Measurements from ENCODE around the gene CCL19.
"Not testable (repeated sequence)": the region's sequence is repeated elsewhere in the genome, so short reads cannot be mapped to it uniquely, and the experiment has no call there.

The CCL19 gene

GRCh38 chr9:34690983-34691935 lies at the start of gene CCL19:
TSS of gene CCL19 (minus strand) at chr9:34691276. CDS start at chr9:34691139, 137 bp downstream.
- no peak within 1 kb of the TSS for H3K4me3 ChIP-seq (ENCODE audit: low read length)
- no peak for TF ChIP-seq CTCF (conservative IDR thresholded peaks at IDR 0.05; ENCODE audit: low read depth, low read length)
- DNase-seq (ENCODE audit: low read depth): no peak

GRCh38 chr9:34740176-34740575 lies 49.1 kb upstream of the CCL19 start:
- DNase-seq (ENCODE audit: low read depth): not testable (repeated sequence)

GRCh38 chr9:34737677-34738260 lies 46.7 kb upstream of the CCL19 start:
- no peak for DNase-seq (ENCODE audit: low read depth)

More at GRCh38 chr9:34740176-34740575, 49.1 kb upstream of the CCL19 start:
- H3K4me3 ChIP-seq (ENCODE audit: low read length): not testable (repeated sequence)

GRCh38 chr9:34734720-34735119 lies 43.6 kb upstream of the CCL19 start:
- DNase-seq (ENCODE audit: low read depth): no peak
- TF ChIP-seq CTCF (conservative IDR thresholded peaks at IDR 0.05; ENCODE audit: low read depth, low read length): no peak
- H3K4me3 ChIP-seq (ENCODE audit: low read length): no peak overlapping the region

More at GRCh38 chr9:34737677-34738260, 46.7 kb upstream of the CCL19 start:
- TF ChIP-seq CTCF (conservative IDR thresholded peaks at IDR 0.05; ENCODE audit: low read depth, low read length): no peak
- H3K4me3 ChIP-seq (ENCODE audit: low read length): no peak overlapping the region

- TF ChIP-seq CTCF (conservative IDR thresholded peaks at IDR 0.05; ENCODE audit: low read depth, low read length): no peak
- H3K4me3 ChIP-seq (ENCODE audit: low read length): no peak overlapping the region
- no peak for DNase-seq (ENCODE audit: low read depth)
Measured at GRCh38 chr9:34732886-34733285, 41.8 kb upstream of the CCL19 start.

GRCh38 chr9:34732478-34732877 lies 41.4 kb upstream of the CCL19 start:
- H3K4me3 ChIP-seq (ENCODE audit: low read length): no peak overlapping the region
- DNase-seq (ENCODE audit: low read depth): no peak
- no peak for TF ChIP-seq CTCF (conservative IDR thresholded peaks at IDR 0.05; ENCODE audit: low read depth, low read length)

GRCh38 chr9:34723141-34723540 lies 32.1 kb upstream of the CCL19 start:
- H3K4me3 ChIP-seq (ENCODE audit: low read length): no peak overlapping the region
- no peak for DNase-seq (ENCODE audit: low read depth)
- TF ChIP-seq CTCF (conservative IDR thresholded peaks at IDR 0.05; ENCODE audit: low read depth, low read length): no peak

GRCh38 chr9:34719769-34720025 lies 28.6 kb upstream of the CCL19 start:
- not testable (repeated sequence) for H3K4me3 ChIP-seq (ENCODE audit: low read length); DNase-seq (ENCODE audit: low read depth)

Measured in retinal pigment epithelial cell (primary cell).